ACHN (cell line): ENCODE results near the gene CHMP2B.

Experiments
- DNase-seq: peaks from one replicate; pipeline ENCODE4 v3.0.0-alpha.2; 2015
- in situ Hi-C: cut with HindIII; loops from 2 replicates; pipeline ENCODE4 v1.10.0; 2017; ENCODE audit warnings: low sequenced_read_pairs, low pct_ligation_motif_present, low pct_unique_long_range_greater_than_20kb

CHMP2B gene, protein sequence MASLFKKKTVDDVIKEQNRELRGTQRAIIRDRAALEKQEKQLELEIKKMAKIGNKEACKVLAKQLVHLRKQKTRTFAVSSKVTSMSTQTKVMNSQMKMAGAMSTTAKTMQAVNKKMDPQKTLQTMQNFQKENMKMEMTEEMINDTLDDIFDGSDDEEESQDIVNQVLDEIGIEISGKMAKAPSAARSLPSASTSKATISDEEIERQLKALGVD

DNA sequence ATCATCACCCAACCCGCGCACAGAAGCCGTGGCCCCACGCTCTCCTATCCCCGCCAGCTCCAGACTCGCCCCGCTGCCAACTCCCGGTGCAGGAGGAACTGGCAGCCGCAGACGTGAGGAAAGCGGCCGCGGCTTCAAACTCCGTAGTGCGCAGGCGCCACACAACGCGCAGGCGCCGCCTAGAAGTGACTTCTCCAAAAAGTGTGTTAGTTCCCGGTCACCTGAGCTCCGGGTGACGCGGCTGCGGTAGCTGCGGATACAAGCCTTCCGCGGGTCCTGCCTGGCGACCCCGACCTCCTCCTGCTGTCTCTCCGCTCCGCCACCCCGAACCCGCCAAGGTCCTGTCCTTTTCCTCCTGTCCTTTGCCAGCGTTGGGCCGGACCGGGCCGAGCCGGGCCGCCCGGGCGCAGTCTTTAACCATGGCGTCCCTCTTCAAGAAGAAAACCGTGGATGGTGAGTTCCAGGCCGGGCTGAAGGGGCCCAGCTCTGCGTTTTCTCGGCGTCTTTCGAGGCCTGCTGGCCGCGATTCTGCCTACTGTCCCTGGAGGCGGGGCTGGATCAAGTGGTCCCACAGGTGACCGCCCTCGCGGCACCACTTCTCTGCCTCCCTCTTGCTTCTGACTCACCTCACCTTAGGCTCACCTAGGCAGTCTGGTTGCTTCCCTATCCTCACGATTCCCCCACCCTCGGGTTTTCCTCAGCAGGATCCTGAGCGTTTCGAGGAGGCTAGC lies at the start of gene CHMP2B:
CHMP2B (plus strand) TSS at position 206 of the 731 bp plus-strand sequence; CDS start at position 420, 214 bp downstream.
- in situ Hi-C loops: no loop called here
- peak; percentile 86 for DNase-seq

DNA sequence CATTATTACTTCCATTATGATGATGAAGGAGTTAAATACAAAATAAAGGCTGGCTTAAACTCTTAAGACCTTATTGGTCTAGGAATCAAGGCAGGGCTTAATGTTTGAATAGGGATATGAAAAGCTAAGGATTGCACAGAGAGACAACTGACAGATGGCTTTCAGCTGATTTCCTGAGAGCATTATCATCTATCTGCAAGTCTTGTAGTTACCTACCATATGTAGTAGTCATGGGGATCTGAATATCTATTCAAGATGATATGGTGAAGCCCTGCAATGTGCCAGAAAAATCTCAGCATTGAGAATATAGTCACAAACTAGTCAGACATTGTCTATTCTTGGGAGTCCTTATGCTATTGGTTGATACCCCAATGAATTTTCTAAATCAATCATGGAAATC lies 47.5 kb upstream of the CHMP2B start:
- in situ Hi-C loops: no loop called here
- no peak for DNase-seq

DNA sequence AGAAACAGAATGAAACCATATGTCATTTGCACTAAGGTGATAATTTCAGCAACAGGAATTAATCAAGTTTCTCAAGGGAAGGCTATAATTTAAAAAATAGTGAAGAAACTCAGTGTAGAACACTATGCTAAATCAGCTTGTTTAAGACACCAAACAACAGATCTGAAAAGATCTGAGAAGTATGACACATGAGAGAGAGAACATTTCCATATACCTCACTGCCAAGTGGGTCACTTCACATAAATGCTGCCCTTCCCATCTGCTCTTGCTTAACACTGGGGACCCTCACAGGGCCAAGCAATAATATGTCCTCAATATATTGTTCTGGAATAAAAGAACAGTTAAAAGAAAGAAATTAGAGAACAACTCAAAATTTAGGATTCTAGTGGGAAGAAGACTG lies 45.6 kb upstream of the CHMP2B start:
- in situ Hi-C loops: no loop called here
- no peak for DNase-seq

DNA sequence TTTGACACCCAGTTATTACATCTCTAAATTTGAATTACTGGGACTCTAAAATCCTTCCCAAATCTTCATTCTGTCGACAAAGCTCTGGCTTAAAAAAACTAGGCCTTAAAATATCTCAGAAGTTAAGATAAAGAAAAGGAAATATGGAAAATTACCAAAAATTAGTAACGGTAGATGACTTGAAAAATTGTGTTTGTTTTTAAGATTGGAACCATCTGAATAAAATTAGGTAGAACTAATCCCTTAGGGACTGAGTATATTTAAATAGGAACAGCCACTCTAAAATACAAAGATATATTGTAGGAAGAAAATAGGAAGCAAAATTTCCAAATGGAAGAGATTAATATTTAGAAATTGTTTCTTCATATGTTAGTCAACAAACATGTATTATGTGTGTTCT lies 45.1 kb upstream of the CHMP2B start:
- in situ Hi-C loops: no loop called here
- DNase-seq: no peak

DNA sequence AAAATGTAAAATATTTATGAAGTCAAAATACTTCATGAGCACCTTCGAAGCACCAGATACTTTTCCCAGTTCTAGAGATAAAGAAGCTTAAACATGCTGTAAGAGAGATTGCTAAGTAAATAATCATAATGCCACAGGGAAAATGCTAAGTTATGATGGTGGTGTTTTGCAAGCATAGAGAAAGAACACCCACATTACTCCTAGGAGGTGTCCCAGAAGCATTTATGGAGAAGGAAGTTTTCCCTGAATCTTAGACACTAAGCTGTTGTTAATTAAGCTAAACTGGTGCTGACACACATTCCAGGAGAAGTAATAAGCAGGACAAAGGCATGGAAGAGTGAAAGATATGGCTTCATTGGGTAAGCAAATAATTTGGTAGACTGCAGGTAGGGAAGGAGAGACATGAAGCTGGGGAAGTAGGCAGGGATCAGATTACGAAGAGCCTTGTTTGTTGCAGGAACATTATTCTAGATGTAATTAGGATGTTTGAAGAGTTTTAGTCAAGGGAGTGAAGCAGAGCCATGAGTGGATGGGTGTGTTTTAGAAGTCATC lies 40.4 kb upstream of the CHMP2B start:
- DNase-seq: no peak
- in situ Hi-C loops: no loop called here

DNA sequence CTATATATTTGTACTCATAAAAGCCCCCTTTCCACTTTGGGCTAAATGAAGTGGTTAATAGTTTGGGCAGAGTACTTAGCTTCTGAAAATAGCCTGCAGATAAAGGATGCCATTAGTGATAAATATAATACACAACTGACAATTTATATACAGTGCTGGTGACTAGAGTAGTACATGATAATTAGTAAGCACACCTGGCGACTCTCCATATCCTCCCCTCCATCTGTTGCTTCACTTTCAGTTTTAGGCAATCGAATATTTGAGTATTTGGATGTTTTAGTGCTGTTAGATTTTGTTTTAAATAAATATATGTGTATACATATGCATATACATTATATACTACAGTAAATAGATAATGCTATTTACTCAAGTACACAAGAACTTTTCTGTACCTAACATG lies 35.9 kb upstream of the CHMP2B start:
- in situ Hi-C loops: no loop called here
- no peak for DNase-seq

DNA sequence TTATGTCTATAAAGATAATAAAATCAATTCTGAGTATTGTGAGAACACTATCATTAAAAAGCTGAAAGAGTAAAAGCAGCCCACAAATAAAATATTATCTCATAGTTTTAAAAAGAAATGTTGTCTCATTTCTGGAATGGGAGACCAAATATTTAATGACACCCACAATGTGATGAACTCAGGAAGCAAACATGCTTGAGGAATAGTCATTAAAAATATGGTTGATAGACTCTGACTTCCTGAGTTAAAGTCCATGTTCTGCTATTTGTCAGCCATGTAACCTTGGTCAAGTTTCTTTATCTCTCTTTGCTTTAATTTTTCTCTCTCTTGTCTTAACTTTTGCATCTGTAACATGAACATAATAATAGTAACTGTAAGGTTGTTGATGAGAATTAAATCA lies 35.5 kb upstream of the CHMP2B start:
- in situ Hi-C loops: no loop called here
- DNase-seq: no peak

DNA sequence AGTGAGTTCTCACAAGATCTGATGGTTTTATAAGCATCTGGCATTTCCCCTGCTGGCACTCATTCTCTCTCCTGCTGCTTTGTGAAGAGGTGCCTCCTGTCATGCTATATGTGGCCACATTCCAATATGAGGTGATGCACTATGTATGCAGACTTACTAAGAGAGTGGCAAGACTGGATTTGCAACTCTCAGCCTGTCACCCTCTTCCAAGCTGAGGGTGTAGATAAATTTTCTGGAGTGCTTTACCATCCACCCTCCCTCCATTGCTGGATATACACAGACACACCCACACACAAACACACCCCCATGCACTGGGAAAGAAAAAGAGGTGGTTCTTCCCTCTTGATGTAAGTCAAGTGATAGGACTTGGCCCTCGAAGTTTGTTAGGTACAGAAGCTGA lies 30.2 kb upstream of the CHMP2B start:
- no peak for DNase-seq

DNA sequence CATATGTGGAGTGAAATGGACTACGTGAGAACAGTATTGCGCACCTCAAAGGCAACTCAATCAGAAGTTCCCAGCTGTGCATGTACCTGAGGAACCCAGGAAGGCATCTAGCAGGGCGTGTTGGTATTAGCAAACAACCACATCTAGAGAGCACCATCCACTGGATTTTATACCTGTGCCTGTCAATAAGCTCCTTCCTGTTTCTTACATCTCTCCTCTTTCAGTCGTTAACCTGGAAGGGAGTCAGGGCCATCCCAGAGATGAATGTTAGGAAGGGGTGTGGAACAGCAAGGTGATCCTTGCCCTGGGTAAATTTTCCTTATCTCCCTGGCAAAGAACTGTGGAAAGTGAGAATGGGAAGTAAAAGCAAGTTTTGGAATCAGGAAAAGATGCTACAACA lies 29.6 kb upstream of the CHMP2B start:
- no peak for DNase-seq
- in situ Hi-C loops: no loop called here

More for the DNA sequence above, 30.2 kb upstream of the CHMP2B start:
- in situ Hi-C loops: no loop called here

DNA sequence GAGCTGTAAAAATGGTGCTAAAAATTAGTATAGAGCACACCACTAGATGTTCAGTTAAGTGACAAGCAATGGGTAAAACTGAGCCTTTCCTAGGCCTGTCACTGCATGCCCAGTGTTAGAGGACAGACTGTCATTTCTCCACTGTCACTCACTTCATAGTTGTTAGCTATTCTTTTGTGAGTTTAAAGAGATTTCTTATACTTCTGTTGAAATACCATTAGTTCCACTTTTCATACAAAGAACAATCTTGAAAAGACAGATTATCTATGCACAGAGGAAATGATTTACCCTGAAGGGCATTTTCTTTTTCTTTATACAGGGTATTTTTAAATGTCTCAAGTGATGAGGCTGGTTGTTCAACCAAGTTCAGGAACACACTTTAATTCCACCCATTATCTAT lies 28.3 kb upstream of the CHMP2B start:
- no peak for DNase-seq
- in situ Hi-C loops: no loop called here

DNA sequence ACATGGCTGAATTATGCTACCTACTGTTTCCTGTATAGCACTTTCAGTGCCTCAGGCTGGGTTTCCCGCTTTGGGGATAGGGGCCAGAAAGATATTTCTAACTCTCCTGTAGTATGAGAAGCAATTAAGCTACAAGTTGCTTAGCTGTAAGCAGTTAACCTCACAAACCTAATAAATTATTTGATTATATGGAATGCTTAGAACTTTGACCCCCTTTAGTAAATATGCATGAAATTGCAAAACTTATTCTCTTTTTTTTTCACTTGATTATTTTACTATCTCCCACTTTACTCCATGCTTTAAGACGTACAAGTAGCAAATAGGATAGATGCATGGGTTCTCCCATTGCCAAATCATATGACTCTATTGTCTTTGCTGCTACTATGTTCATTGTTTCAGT lies 27.5 kb upstream of the CHMP2B start:
- no peak for DNase-seq
- in situ Hi-C loops: no loop called here

DNA sequence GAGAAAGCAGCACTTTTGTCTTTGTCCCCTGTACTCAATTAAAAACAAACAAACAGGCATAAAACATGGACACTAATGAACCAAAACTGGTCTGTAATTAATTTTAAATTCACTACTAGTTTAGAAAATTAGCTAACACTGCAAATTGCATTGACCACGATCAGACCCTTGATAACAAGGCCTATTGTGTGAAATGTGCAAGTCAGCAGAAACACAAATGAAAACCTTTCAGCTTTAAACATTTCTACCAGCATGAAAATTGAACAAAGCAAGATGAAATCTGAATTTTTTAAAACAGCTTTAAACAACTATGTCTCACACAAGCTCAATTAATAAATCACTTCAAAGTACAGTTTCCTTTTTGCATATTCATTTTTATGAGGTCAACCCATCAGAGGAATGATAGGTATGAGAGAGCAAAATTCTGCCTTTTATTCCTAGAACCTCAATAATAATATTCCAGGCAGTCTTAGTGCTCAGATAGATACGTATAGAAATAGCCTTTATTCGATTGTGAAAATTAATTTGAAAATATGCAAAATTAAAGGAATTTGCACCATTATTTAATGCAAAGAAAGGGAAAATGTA lies 27.0 kb upstream of the CHMP2B start:
- in situ Hi-C loops: no loop called here
- DNase-seq: no peak

DNA sequence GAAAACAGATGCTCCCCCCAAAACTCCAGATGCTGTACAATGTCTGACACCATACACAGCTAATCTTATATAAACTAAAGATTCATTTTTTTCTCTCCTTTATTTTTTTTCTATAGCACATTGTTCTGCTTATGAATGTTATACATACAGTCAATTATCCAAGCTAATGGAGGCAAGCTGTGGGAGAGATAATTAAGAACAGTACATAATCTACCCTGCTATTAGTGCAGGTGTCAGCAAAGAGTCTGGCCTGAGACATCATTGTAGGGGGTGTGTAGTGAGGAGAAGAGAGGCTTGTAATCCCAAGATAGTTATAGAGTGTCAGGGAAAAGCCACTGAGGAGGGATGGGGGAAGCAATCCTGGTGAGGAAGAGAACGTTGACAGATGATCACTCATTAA lies 25.4 kb upstream of the CHMP2B start:
- no peak for DNase-seq
- in situ Hi-C loops: no loop called here

DNA sequence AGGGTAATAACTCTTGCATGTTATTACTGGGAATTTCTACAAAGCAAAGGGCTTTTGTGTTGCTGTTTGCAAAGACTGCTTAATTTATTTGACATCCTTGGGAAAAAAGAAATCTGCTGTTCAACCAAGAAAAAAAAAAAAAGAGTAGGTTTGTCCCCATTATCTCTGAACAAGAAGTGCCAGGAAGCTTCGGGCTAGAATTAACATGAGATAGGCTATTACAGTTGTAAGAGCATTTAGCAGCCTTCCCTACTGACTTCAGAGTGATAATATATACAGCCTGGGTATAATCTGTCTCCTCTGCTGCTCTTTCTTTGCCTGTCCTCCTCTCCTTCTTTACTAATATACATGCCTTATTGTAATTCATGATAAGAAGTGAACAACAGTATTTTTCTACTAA lies 23.3 kb upstream of the CHMP2B start:
- DNase-seq: no peak
- in situ Hi-C loops: no loop called here

DNA sequence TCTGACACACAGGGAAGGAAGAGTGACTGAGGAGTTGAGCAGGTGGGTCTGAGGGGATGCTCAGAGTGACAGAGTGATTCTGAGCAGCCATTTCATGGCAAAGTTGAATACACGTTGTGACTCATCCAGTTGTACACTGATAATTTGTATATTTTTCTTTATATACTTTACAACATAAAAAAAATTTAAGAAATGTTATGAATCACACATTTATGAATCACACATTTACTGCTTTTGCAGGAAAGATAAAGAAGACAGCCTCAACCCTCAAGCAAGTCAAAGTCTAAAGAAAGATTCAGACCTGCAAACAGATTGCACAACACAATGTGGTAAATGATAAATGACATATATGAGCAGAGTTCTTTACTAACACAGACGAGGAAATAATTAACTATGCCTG lies 21.0 kb upstream of the CHMP2B start:
- in situ Hi-C loops: no loop called here
- no peak for DNase-seq

DNA sequence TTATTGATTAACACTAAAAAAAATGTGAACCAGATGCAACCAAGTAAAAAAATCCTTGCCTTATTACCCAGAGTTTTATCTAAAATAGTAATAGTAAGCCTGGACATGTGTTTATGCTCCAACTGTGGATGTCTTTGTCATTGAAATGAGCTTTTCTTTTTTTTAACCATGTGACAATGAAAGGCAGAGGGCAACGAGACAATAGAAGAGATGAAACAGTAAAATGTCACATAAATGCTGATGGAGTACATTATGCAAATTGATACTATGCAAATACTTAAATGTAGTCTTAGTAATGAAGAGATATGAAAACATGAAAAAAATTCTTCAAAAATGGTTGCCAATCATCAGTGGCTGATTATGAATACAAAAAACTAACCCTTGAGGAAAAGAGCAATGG lies 20.5 kb upstream of the CHMP2B start:
- no peak for DNase-seq

DNA sequence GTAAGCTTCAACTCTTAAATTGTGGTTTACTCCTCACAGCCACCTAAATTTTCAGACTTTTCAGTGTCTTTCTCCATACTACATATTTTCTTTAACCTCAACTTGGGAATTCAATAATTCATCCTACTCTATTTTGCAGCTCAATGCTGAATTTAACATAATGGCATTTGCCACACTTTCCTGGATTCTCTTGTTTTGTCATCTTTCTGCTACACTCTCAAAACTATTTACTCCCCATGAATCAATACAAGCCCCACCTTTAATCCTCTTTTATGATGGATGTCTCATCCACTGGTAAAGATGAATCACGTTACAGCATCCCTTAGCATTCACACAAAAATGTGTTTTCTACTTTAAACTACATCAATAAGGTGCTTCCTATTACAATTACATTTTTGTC lies 19.6 kb upstream of the CHMP2B start:
- in situ Hi-C loops: no loop called here
- no peak for DNase-seq

More for the DNA sequence above, 20.5 kb upstream of the CHMP2B start:
- in situ Hi-C loops: no loop called here

DNA sequence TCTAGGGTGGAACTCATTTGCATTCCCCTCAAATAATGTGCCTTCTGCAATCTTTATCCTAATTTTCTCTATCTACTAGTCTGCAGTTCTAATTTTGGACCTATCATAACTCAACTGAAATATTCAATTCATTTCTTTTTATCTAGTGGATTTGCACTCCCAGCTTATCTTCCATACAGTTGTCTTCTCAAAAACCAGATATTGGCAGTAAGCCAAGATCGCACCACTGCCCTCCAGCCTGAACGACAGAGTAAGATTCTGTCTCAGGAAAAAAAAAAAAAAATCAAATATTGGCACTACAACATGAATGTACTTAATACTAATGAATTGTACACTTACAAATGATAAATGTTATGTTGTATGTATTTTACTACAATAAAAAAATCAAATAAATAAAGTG lies 18.0 kb upstream of the CHMP2B start:
- in situ Hi-C loops: no loop called here
- DNase-seq: no peak

DNA sequence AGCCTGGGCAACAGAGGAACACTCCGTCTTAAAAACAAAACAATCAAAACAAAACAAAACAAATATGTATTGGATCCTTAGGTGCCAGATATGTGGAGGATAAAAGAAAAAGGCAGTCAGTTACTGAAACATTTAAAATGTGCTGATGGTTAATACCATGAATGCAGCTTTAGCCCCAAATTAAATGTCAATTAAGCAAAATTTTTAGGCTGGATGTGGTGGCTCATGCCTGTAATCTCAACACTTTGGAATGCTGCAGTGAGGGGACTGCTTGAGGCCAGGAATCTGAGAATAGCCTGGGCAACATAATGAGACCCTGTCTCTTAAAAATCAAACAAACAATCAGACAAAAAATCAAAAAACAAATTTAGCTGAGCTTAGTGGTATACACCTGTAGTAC lies 8.5 kb upstream of the CHMP2B start:
- in situ Hi-C loops: no loop called here
- no peak for DNase-seq

DNA sequence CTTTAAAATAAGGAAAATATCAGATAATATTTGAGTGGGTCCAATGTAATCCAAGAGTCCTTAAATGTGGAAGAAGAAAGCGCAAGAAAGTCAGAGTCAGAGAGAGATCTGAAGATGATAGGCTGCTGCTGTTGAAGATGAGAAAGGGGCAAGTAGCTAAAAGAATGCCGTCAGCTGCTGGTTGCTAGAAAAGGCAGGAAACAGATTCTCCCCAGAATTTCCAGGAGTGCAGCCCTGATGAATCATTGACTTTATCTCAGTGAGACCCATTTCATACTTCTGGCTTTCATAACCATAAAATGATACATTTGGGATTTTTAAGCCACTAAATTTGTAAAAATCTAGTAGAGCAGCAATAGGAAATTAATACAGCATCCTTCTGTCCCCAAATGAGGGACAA lies 7.5 kb upstream of the CHMP2B start:
- in situ Hi-C loops: no loop called here
- DNase-seq: no peak
